Trophoblast cell (in vitro differentiated cells and primary cell): Measurements from ENCODE around the gene ABCF1.

ENCODE experiments used
- DNase-seq, 2 donors: peaks; one replicate each; pipeline ENCODE4 v3.0.0-alpha.2; 2016
- H2AFZ ChIP-seq: 2 replicates; pipeline ENCODE4 v1.6.1; 2013; ENCODE audit warnings: low read length, moderate library complexity, mild to moderate bottlenecking; ENCODE audit not compliant: insufficient read depth, poor library complexity
- H2AK5ac ChIP-seq: 2 replicates; pipeline ENCODE4 v1.6.1; 2013; ENCODE audit warnings: mild to moderate bottlenecking, low read length
- H2BK120ac ChIP-seq: 2 replicates; pipeline ENCODE4 v1.6.1; 2013; ENCODE audit warnings: low read length, mild to moderate bottlenecking, moderate library complexity; ENCODE audit not compliant: insufficient read depth, poor library complexity
- H2BK12ac ChIP-seq: 2 replicates; pipeline ENCODE4 v1.6.1; 2013; ENCODE audit warnings: mild to moderate bottlenecking, low read length, moderate library complexity
- H2BK5ac ChIP-seq: 2 replicates; pipeline ENCODE4 v1.6.1; 2013; ENCODE audit warnings: low read length, low read depth, moderate library complexity, mild to moderate bottlenecking; ENCODE audit not compliant: poor library complexity
- H3K14ac ChIP-seq: 2 replicates; pipeline ENCODE4 v1.6.1; 2013; ENCODE audit warnings: mild to moderate bottlenecking, low read length
- H3K18ac ChIP-seq: 2 replicates; pipeline ENCODE4 v1.6.1; 2013; ENCODE audit warnings: mild to moderate bottlenecking, low read length
- H3K23ac ChIP-seq: 2 replicates; pipeline ENCODE4 v1.6.1; 2013; ENCODE audit warnings: low read length
- H3K27ac ChIP-seq: 2 replicates; pipeline ENCODE4 v1.5.1; 2013; ENCODE audit warnings: low read depth, mild to moderate bottlenecking, inconsistent platforms, low read length, moderate library complexity
- H3K27me3 ChIP-seq: 2 replicates; pipeline ENCODE4 v1.6.1; 2013; ENCODE audit warnings: inconsistent platforms, mild to moderate bottlenecking, low read length, moderate library complexity; ENCODE audit not compliant: insufficient read depth
- H3K36me3 ChIP-seq, 2 experiments: 1 replicate in 1 of 2; 2 replicates in 1 of 2; pipeline ENCODE4 v1.6.1; 2013; ENCODE audit warnings: low read length in 2 of 2, mild to moderate bottlenecking in 2 of 2, moderate library complexity in 1 of 2; ENCODE audit not compliant: insufficient read depth in 2 of 2, control insufficient read depth in 1 of 2
- H3K4ac ChIP-seq: 2 replicates; pipeline ENCODE4 v1.6.1; 2013; ENCODE audit warnings: low read depth, mild to moderate bottlenecking, low read length, moderate library complexity
- H3K4me1 ChIP-seq, 2 experiments: 1 replicate in 1 of 2; 2 replicates in 1 of 2; pipeline ENCODE4 v1.6.1; 2013; ENCODE audit warnings: low read length in 2 of 2, mild to moderate bottlenecking in 2 of 2, moderate library complexity in 1 of 2; ENCODE audit not compliant: insufficient read depth in 2 of 2, control insufficient read depth in 1 of 2
- H3K4me2 ChIP-seq: 2 replicates; pipeline ENCODE4 v1.6.1; 2013; ENCODE audit warnings: inconsistent platforms, mild to moderate bottlenecking, low read length, moderate library complexity
- H3K4me3 ChIP-seq: 2 replicates; pipeline ENCODE4 v1.5.1; 2013; ENCODE audit warnings: mild to moderate bottlenecking, low read depth, low read length, inconsistent platforms
- H3K79me1 ChIP-seq: one replicate; pipeline ENCODE4 v1.6.1; 2013; ENCODE audit warnings: low read length
- H3K79me2 ChIP-seq: 2 replicates; pipeline ENCODE4 v1.6.1; 2013; ENCODE audit warnings: low read length, mild to moderate bottlenecking; ENCODE audit not compliant: control insufficient read depth, insufficient read depth, poor library complexity
- H3K9ac ChIP-seq: 2 replicates; pipeline ENCODE4 v1.6.1; 2013; ENCODE audit warnings: mild to moderate bottlenecking, low read length
- H3K9me3 ChIP-seq: 2 replicates; pipeline ENCODE4 v1.6.1; 2013; ENCODE audit warnings: low read depth, mild to moderate bottlenecking, control low read depth, inconsistent platforms, low read length; ENCODE audit not compliant: insufficient read depth
- H4K12ac ChIP-seq: 2 replicates; pipeline ENCODE4 v1.6.1; 2013; ENCODE audit warnings: low read depth, mild to moderate bottlenecking, low read length, moderate library complexity
- H4K8ac ChIP-seq: 2 replicates; pipeline ENCODE4 v1.6.1; 2013; ENCODE audit warnings: low read depth, mild to moderate bottlenecking, low read length, moderate library complexity
- H4K91ac ChIP-seq: one replicate; pipeline ENCODE4 v1.6.1; 2013; ENCODE audit warnings: low read depth, mild to moderate bottlenecking, low read length, moderate library complexity
- WGBS: extraction: QIAGEN DNeasy Blood & Tissue Kit; methylation state at CpG from one replicate; pipeline ENCODE4 v1.1.7; 2013; ENCODE audit warnings: missing lambda C conversion rate; ENCODE audit not compliant: insufficient read length, insufficient coverage; ENCODE audit errors: extremely low coverage; 5-methylcytosine and 5-hydroxymethylcytosine counted together

Gene ABCF1

GRCh38 chr6:30615958-30616810, 44.9 kb downstream of the ABCF1 start:
- Histone ChIP-seq H2AFZ (no peak overlapping the region), H4K91ac (peak overlapping the region; percentile 89), H3K79me1 (peaks cover 16% of the 10 kb centered on the region), H4K12ac (peak overlapping the region; percentile 89), H3K9ac (peak overlapping the region; percentile 98), H2AK5ac (peak overlapping the region; percentile 92), H3K9me3 (no peaks in the 10 kb centered on the region), H2BK5ac (peak overlapping the region; percentile 82), H3K18ac (peak overlapping the region; percentile 74), H3K14ac (peak overlapping the region; percentile 88), H3K4ac (peak overlapping the region; percentile 97), H2BK120ac (peak overlapping the region; percentile 68), H3K4me3 (peak overlapping the region; percentile 85), H3K79me2 (peaks cover 15% of the 10 kb centered on the region), H3K4me1 (peaks cover 3 to 6% of the 10 kb centered on the region in 2 experiments), H4K8ac (peak overlapping the region; percentile 94), H3K36me3 (peaks cover 9 to 18% of the 10 kb centered on the region in 2 experiments), H3K27me3 (no peaks in the 10 kb centered on the region), H3K27ac (peak overlapping the region; percentile 90), H3K23ac (no peak overlapping the region), H2BK12ac (no peak overlapping the region), H3K4me2 (peak overlapping the region; percentile 59)
- 100% methylated on average over 1 of the region's 10 CpGs for WGBS
- DNase-seq, result peak; percentile 33 to 56

GRCh38 chr6:30616811-30617564, 45.7 kb downstream of the ABCF1 start, which contains the start of gene PPP1R10:
PPP1R10 (minus strand) TSS chr6:30617243; CDS start chr6:30609944, 7,299 bp downstream.
- Histone ChIP-seq H3K14ac (peak within 1 kb of the TSS; percentile 88), H2AFZ (peak within 1 kb of the TSS; percentile 46), H2BK120ac (peak within 1 kb of the TSS; percentile 68), H3K79me2 (peaks cover 15% of the 10 kb centered on the region), H3K79me1 (peaks cover 16% of the 10 kb centered on the region), H3K18ac (peak within 1 kb of the TSS; percentile 74), H2BK5ac (peak within 1 kb of the TSS; percentile 82), H2BK12ac (no peak within 1 kb of the TSS), H3K23ac (no peak within 1 kb of the TSS), H3K9ac (peak within 1 kb of the TSS; percentile 98), H3K27me3 (no peaks in the 10 kb centered on the region), H4K12ac (peak within 1 kb of the TSS; percentile 89), H3K4me2 (peak within 1 kb of the TSS; percentile 81), H3K9me3 (no peaks in the 10 kb centered on the region), H3K36me3 (peaks cover 9 to 15% of the 10 kb centered on the region in 2 experiments), H3K27ac (peak within 1 kb of the TSS; percentile 90), H3K4me1 (peaks cover 3 to 6% of the 10 kb centered on the region in 2 experiments), H2AK5ac (peak within 1 kb of the TSS; percentile 92), H3K4ac (peak within 1 kb of the TSS; percentile 97), H4K8ac (peak within 1 kb of the TSS; percentile 94), H4K91ac (peak within 1 kb of the TSS; percentile 89), H3K4me3 (peak within 1 kb of the TSS; percentile 85)
- peak; percentile 100 for DNase-seq
- no CpG with 5 or more reads among the region's 40 CpGs for WGBS

GRCh38 chr6:30617565-30618269, 46.5 kb downstream of the ABCF1 start, which contains the start of gene MRPS18B:
MRPS18B (plus strand) TSS chr6:30617840; CDS start chr6:30617866, 26 bp downstream.
- peaks cover 16 to 20% of the 10 kb centered on the region in 2 experiments for H3K36me3 ChIP-seq
- H3K4me2 ChIP-seq, result peak within 1 kb of the TSS; percentile 81
- H3K4me1 ChIP-seq, result peaks cover 3 to 6% of the 10 kb centered on the region in 2 experiments
- H3K79me1 ChIP-seq, result peaks cover 16% of the 10 kb centered on the region
- H4K91ac ChIP-seq, result peak within 1 kb of the TSS; percentile 89
- H2BK5ac ChIP-seq, result peak within 1 kb of the TSS; percentile 81
- H2BK12ac ChIP-seq, result no peak within 1 kb of the TSS
- H4K8ac ChIP-seq, result peak within 1 kb of the TSS; percentile 94
- H3K4me3 ChIP-seq, result peak within 1 kb of the TSS; percentile 85
- peak within 1 kb of the TSS; percentile 88 for H3K14ac ChIP-seq
- H3K4ac ChIP-seq, result peak within 1 kb of the TSS; percentile 97
- H3K18ac ChIP-seq, result peak within 1 kb of the TSS; percentile 69
- peaks cover 15% of the 10 kb centered on the region for H3K79me2 ChIP-seq
- H3K9me3 ChIP-seq, result no peaks in the 10 kb centered on the region
- peak; percentile 98 to 99 for DNase-seq
- peak within 1 kb of the TSS; percentile 90 for H3K27ac ChIP-seq
- no peak within 1 kb of the TSS for H3K23ac ChIP-seq
- H3K9ac ChIP-seq, result peak within 1 kb of the TSS; percentile 98
- H4K12ac ChIP-seq, result peak within 1 kb of the TSS; percentile 89
- peak within 1 kb of the TSS; percentile 57 for H2BK120ac ChIP-seq
- no peaks in the 10 kb centered on the region for H3K27me3 ChIP-seq
- H2AFZ ChIP-seq, result peak within 1 kb of the TSS; percentile 46
- H2AK5ac ChIP-seq, result peak within 1 kb of the TSS; percentile 90
- no CpG with 5 or more reads among the region's 34 CpGs for WGBS
